ENCODE measurements around the gene OSBPL5.

OSBPL5 gene

GRCh38 chr11:3056296-3057068 is 108.6 kb downstream of the OSBPL5 start:
- no peak overlapping the region for H2BK12ac ChIP-seq (ENCODE audit: low read length in 2 of 2)
- H2AK5ac ChIP-seq (ENCODE audit: low read length, severe bottlenecking): no peak overlapping the region
- peak overlapping the region; percentile 81 to 95 for H3K18ac ChIP-seq (ENCODE audit: low read depth in 1 of 2, low read length in 2 of 2)
- peak overlapping the region; percentile 97 for H3K9ac ChIP-seq (ENCODE audit: low read length)
- peak overlapping the region; percentile 81 for H3K4me2 ChIP-seq (ENCODE audit: low read length, poor library complexity, severe bottlenecking)
- H3K4ac ChIP-seq (ENCODE audit: low read depth in 1 of 2, low read length in 2 of 2): peak overlapping the region; percentile 41 to 97
- H3K4me1 ChIP-seq (ENCODE audit: control insufficient read depth, insufficient read depth, low read depth, low read length): peaks cover 29% of the 10 kb centered on the region
- H2AFZ ChIP-seq (ENCODE audit: low read depth, low read length): peak overlapping the region; percentile 3
- H3K4me3 ChIP-seq (ENCODE audit: insufficient read depth in 1 of 2, low read depth in 1 of 2, low read length in 2 of 2): peak overlapping the region; percentile 96
- 5% methylated on average over 29 of the region's 29 CpGs for WGBS
- no peaks in the 10 kb centered on the region for H3K27me3 ChIP-seq (ENCODE audit: control insufficient read depth in 1 of 2, insufficient read depth in 1 of 2, low read length in 2 of 2)
- H3K36me3 ChIP-seq (ENCODE audit: control insufficient read depth in 1 of 2, insufficient read depth in 2 of 2, low read depth in 1 of 2, low read length in 2 of 2): peaks cover 18 to 31% of the 10 kb centered on the region in 2 experiments
- H4K8ac ChIP-seq (ENCODE audit: low read length): peak overlapping the region; percentile 89
- H3K23ac ChIP-seq (ENCODE audit: low read length in 2 of 2): peak overlapping the region; percentile 24 to 77
- peaks cover 16% of the 10 kb centered on the region for H3K79me1 ChIP-seq (replicated peaks; ENCODE audit: low read length, poor library complexity, severe bottlenecking)
- peak overlapping the region; percentile 15 for H2BK5ac ChIP-seq (ENCODE audit: low read depth, low read length, poor library complexity, severe bottlenecking)
- peak overlapping the region in 1 of 2 experiments; percentile 57 for H3K14ac ChIP-seq (ENCODE audit: low read length in 2 of 2)
- no peak overlapping the region for H3K27ac ChIP-seq (ENCODE audit: low read length, poor library complexity, severe bottlenecking)
- no peak for DNase-seq
- no peaks in the 10 kb centered on the region for H3K9me3 ChIP-seq (ENCODE audit: control insufficient read depth, low read length)
- H2BK15ac ChIP-seq (ENCODE audit: low read depth, poor library complexity, severe bottlenecking): peak overlapping the region; percentile 93
- H4K91ac ChIP-seq (ENCODE audit: low read length): peak overlapping the region; percentile 92
- H2BK120ac ChIP-seq (ENCODE audit: low read depth, low read length): peak overlapping the region; percentile 98

- no peak overlapping the region for H3K23ac ChIP-seq (ENCODE audit: low read length in 2 of 2)
- H2BK12ac ChIP-seq (ENCODE audit: low read length in 2 of 2): no peak overlapping the region
- no peak overlapping the region for H2AK5ac ChIP-seq (ENCODE audit: low read length, severe bottlenecking)
- no peak overlapping the region for H3K14ac ChIP-seq (ENCODE audit: low read length in 2 of 2)
- H2BK15ac ChIP-seq (ENCODE audit: low read depth, poor library complexity, severe bottlenecking): no peak overlapping the region
- H3K36me3 ChIP-seq (ENCODE audit: control insufficient read depth in 1 of 2, insufficient read depth in 2 of 2, low read depth in 1 of 2, low read length in 2 of 2): peaks cover 18 to 32% of the 10 kb centered on the region in 2 experiments
- H2AFZ ChIP-seq (ENCODE audit: low read depth, low read length): no peak overlapping the region
- no peak overlapping the region for H4K8ac ChIP-seq (ENCODE audit: low read length)
- H3K4me1 ChIP-seq (ENCODE audit: control insufficient read depth, insufficient read depth, low read depth, low read length): peaks cover 34% of the 10 kb centered on the region
- WGBS: 80% methylated on average over 3 of the region's 8 CpGs
- peak overlapping the region in 1 of 2 experiments; percentile 96 for H3K4me3 ChIP-seq (ENCODE audit: insufficient read depth in 1 of 2, low read depth in 1 of 2, low read length in 2 of 2)
- no peaks in the 10 kb centered on the region for H3K9me3 ChIP-seq (ENCODE audit: control insufficient read depth, low read length)
- no peak overlapping the region for H2BK120ac ChIP-seq (ENCODE audit: low read depth, low read length)
- H3K18ac ChIP-seq (ENCODE audit: low read depth in 1 of 2, low read length in 2 of 2): no peak overlapping the region
- H2BK5ac ChIP-seq (ENCODE audit: low read depth, low read length, poor library complexity, severe bottlenecking): no peak overlapping the region
- no peak overlapping the region for H3K4me2 ChIP-seq (ENCODE audit: low read length, poor library complexity, severe bottlenecking)
- H3K27me3 ChIP-seq (ENCODE audit: control insufficient read depth in 1 of 2, insufficient read depth in 1 of 2, low read length in 2 of 2): no peaks in the 10 kb centered on the region
- no peak for DNase-seq
- H3K27ac ChIP-seq (ENCODE audit: low read length, poor library complexity, severe bottlenecking): no peak overlapping the region
- no peak overlapping the region for H4K91ac ChIP-seq (ENCODE audit: low read length)
- H3K9ac ChIP-seq (ENCODE audit: low read length): peak overlapping the region; percentile 97
- peak overlapping the region in 1 of 2 experiments; percentile 30 for H3K4ac ChIP-seq (ENCODE audit: low read depth in 1 of 2, low read length in 2 of 2)
- H3K79me1 ChIP-seq (replicated peaks; ENCODE audit: low read length, poor library complexity, severe bottlenecking): peaks cover 18% of the 10 kb centered on the region
These were observed 109.2 kb downstream of the OSBPL5 start for GRCh38 chr11:3055891-3056290.

- Histone ChIP-seq H3K23ac (ENCODE audit: low read length in 2 of 2) (no peak overlapping the region), H3K36me3 (ENCODE audit: control insufficient read depth in 1 of 2, insufficient read depth in 2 of 2, low read depth in 1 of 2, low read length in 2 of 2) (peaks cover 18 to 34% of the 10 kb centered on the region in 2 experiments), H3K9me3 (ENCODE audit: control insufficient read depth, low read length) (no peaks in the 10 kb centered on the region), H2AK5ac (ENCODE audit: low read length, severe bottlenecking) (no peak overlapping the region), H3K4me3 (ENCODE audit: insufficient read depth in 1 of 2, low read depth in 1 of 2, low read length in 2 of 2) (no peak overlapping the region), H4K91ac (ENCODE audit: low read length) (no peak overlapping the region), H2AFZ (ENCODE audit: low read depth, low read length) (no peak overlapping the region), H2BK5ac (ENCODE audit: low read depth, low read length, poor library complexity, severe bottlenecking) (no peak overlapping the region), H3K4me1 (ENCODE audit: control insufficient read depth, insufficient read depth, low read depth, low read length) (peaks cover 53% of the 10 kb centered on the region), H2BK12ac (ENCODE audit: low read length in 2 of 2) (peak overlapping the region in 1 of 2 experiments; percentile 12), H3K79me1 (replicated peaks; ENCODE audit: low read length, poor library complexity, severe bottlenecking) (peaks cover 21% of the 10 kb centered on the region), H3K4me2 (ENCODE audit: low read length, poor library complexity, severe bottlenecking) (no peak overlapping the region), H3K9ac (ENCODE audit: low read length) (no peak overlapping the region), H3K18ac (ENCODE audit: low read depth in 1 of 2, low read length in 2 of 2) (no peak overlapping the region), H2BK120ac (ENCODE audit: low read depth, low read length) (no peak overlapping the region), H3K27ac (ENCODE audit: low read length, poor library complexity, severe bottlenecking) (no peak overlapping the region), H3K27me3 (ENCODE audit: control insufficient read depth in 1 of 2, insufficient read depth in 1 of 2, low read length in 2 of 2) (no peaks in the 10 kb centered on the region), H2BK15ac (ENCODE audit: low read depth, poor library complexity, severe bottlenecking) (no peak overlapping the region), H3K14ac (ENCODE audit: low read length in 2 of 2) (no peak overlapping the region), H4K8ac (ENCODE audit: low read length) (no peak overlapping the region), H3K4ac (ENCODE audit: low read depth in 1 of 2, low read length in 2 of 2) (no peak overlapping the region)
- no peak for DNase-seq
- 94% methylated on average over 11 of the region's 11 CpGs for WGBS
These were observed 112.5 kb downstream of the OSBPL5 start for GRCh38 chr11:3052567-3052966.

DNA sequence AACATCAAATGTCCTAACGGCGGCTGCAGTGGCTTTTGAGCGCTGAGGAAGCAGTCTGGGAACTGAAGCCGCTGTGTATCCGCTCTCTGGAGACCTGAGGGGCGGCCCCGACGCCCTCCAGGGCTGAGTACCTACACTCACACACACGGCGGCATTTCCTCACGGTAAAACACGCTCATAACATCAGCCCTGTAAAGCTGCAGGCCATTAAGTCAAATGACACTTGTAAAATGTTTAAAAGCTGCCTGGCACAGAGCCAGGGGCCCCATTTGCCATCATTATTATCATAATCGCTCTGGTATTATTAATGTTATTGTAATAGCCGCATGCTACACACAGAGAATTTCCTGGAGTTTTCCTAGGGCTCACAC is 113.0 kb downstream of the OSBPL5 start:
- 88% methylated on average over 9 of the region's 14 CpGs for WGBS
- Histone ChIP-seq H2BK12ac (ENCODE audit: low read length in 2 of 2) (peak overlapping the region in 1 of 2 experiments; percentile 80), H2BK5ac (ENCODE audit: low read depth, low read length, poor library complexity, severe bottlenecking) (no peak overlapping the region), H3K27me3 (ENCODE audit: control insufficient read depth in 1 of 2, insufficient read depth in 1 of 2, low read length in 2 of 2) (no peaks in the 10 kb centered on the region), H2BK15ac (ENCODE audit: low read depth, poor library complexity, severe bottlenecking) (no peak overlapping the region), H2AK5ac (ENCODE audit: low read length, severe bottlenecking) (no peak overlapping the region), H3K4me3 (ENCODE audit: insufficient read depth in 1 of 2, low read depth in 1 of 2, low read length in 2 of 2) (no peak overlapping the region), H3K27ac (ENCODE audit: low read length, poor library complexity, severe bottlenecking) (no peak overlapping the region), H3K4me1 (ENCODE audit: control insufficient read depth, insufficient read depth, low read depth, low read length) (peaks cover 55% of the 10 kb centered on the region), H3K4ac (ENCODE audit: low read depth in 1 of 2, low read length in 2 of 2) (no peak overlapping the region), H3K9ac (ENCODE audit: low read length) (peak overlapping the region; percentile 30), H3K9me3 (ENCODE audit: control insufficient read depth, low read length) (no peaks in the 10 kb centered on the region), H3K14ac (ENCODE audit: low read length in 2 of 2) (no peak overlapping the region), H3K23ac (ENCODE audit: low read length in 2 of 2) (no peak overlapping the region), H3K18ac (ENCODE audit: low read depth in 1 of 2, low read length in 2 of 2) (no peak overlapping the region), H3K79me1 (replicated peaks; ENCODE audit: low read length, poor library complexity, severe bottlenecking) (peaks cover 21% of the 10 kb centered on the region), H3K4me2 (ENCODE audit: low read length, poor library complexity, severe bottlenecking) (peak overlapping the region; percentile 25), H2BK120ac (ENCODE audit: low read depth, low read length) (peak overlapping the region; percentile 35), H4K91ac (ENCODE audit: low read length) (no peak overlapping the region), H4K8ac (ENCODE audit: low read length) (no peak overlapping the region), H3K36me3 (ENCODE audit: control insufficient read depth in 1 of 2, insufficient read depth in 2 of 2, low read depth in 1 of 2, low read length in 2 of 2) (peaks cover 18 to 39% of the 10 kb centered on the region in 2 experiments), H2AFZ (ENCODE audit: low read depth, low read length) (no peak overlapping the region)
- no peak for DNase-seq

Data from mesenchymal stem cell (in vitro differentiated cells and primary cell).